ENCODE measurements around the gene LPCAT1. TPM values are rescaled to one million over a fixed set of nuclear protein-coding genes. Genes with fewer than 3 reads are reported as not detected.
"Not testable (repeated sequence)": the region's sequence is repeated elsewhere in the genome, so short reads cannot be mapped to it uniquely, and the experiment has no call there.

The LPCAT1 gene
- total RNA-seq, 1 donor from 2014 or later: 176 TPM

- no peak for DNase-seq (ENCODE audit: low read depth)
Measured at GRCh38 chr5:1509346-1510085, 14.2 kb downstream of the LPCAT1 start.

DNA sequence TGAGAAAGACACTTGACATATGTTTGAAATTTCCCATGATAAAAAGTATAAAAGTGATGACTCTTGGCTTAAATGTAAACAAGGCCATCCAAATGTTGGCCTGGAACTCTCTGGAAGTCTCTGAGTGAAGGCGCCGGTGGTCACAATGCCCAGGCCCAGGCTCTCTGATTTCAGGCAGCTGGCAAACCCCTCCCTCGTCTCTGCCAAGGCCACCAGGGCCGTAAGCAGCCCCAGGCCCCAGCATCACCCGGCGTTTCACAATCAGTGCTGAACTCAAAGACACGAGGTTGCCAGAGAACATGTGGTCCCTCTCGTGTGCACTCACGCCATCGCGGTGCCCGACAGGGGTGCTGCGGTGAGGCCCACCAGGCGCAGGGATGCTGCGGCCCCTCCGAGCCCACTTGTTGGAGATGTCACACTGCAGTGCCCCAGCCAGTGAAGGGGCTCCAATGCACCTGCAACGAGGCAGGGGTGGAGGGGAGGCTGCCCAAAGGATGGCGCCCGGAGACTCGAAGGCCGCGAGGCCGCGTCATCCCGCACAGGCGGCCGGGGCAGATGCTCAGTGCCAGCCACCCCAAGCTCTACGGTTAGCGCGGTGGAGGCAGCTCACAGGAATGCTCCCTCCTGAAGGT is 15.0 kb downstream of the LPCAT1 start:
- no peak for DNase-seq (ENCODE audit: low read depth)

- no peak for DNase-seq (ENCODE audit: low read depth)
Measured at GRCh38 chr5:1507961-1508658, 15.7 kb downstream of the LPCAT1 start.

GRCh38 chr5:1507457-1507856 is 16.3 kb downstream of the LPCAT1 start:
- no peak for DNase-seq (ENCODE audit: low read depth)

- no peak for DNase-seq (ENCODE audit: low read depth)
Measured at GRCh38 chr5:1507014-1507375, 16.8 kb downstream of the LPCAT1 start.

GRCh38 chr5:1506242-1507013 is 17.3 kb downstream of the LPCAT1 start:
- no peak for DNase-seq (ENCODE audit: low read depth)

GRCh38 chr5:1505506-1506241 is 18.1 kb downstream of the LPCAT1 start:
- no peak for DNase-seq (ENCODE audit: low read depth)

GRCh38 chr5:1505089-1505488 is 18.7 kb downstream of the LPCAT1 start:
- DNase-seq (ENCODE audit: low read depth): not testable (repeated sequence)

DNA sequence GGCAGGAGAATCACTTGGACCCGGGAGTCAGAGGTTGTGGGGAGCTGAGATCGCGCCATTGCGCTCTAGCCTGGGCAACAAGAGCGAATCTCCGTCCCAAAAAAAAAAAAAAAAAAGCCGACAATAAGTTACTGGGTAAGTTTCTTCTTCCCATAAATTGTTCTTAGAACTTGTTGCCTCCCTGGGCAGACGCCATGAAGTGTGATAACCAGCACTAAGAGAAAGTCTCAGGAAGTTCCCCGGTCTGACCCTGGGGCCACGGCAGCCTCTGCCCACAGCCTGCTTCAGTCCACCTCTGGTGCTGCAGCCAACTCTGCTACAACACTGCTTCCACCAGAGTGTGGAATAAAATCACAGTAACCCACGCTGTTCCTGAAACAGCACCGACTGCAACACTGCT is 19.1 kb downstream of the LPCAT1 start:
- DNase-seq (ENCODE audit: low read depth): no peak

DNA sequence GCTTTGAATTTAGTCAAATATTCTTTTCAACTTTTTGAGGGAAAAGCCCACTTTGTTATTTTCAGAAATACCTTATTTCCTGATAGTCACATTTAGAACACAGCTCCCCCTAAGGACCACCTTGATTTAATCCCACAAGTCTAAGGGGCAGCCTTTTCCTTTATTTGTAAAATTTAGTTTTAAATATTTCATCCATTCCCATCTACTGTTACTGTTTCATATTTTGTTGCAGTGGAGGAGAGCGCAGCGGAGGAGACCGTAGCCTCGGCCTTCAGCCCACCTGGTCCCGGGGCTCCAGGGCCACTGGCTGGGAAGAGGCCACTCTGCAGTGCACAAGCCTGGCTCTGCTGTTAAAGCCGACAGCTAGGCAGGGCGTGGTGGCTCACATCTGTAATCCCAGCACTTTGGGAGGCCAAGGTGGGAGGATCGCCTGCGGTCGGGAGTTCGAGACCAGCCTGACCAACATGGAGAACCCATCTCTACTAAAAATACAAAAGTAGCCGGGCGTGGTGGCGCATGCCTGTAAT is 19.6 kb downstream of the LPCAT1 start:
- no peak for DNase-seq (ENCODE audit: low read depth)

DNA sequence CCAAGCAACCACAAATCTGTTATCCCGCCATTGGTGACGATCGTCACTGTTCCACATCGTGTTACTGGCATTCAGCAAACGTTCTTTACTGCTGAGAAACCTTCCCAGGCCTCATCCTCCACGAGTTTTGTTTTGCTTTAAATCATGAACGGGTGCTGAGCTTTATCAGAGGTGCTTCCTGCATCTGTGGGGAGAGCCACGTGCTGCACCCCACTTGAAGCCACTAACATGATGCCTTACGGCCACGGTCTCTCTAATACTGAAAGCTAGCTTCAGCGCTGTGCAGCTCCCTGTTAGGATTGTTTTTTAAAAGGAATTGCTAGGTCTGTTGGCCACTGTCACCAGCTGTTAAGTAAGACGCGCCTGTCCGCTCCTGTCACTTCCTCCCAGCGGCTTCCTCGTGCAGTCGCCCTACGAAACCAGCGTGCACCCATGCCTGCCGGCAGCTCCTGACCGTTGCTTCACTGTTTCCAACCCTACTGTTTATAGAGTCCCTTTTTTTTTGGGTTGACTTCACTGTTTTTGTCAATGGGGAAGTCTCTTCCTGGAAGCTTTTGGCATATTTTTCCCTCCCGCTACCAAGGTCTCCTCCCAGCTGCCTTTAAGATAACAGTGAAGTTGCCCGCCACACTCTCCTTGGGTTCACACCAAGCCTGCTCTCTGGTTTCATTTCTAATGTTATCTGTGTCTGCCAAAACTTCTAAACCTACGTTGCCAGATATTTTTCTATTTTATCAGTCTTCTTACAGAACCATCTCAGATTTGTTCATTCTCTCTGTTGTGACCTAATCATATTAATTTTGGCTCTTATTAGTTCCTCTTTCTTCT is 20.3 kb downstream of the LPCAT1 start:
- DNase-seq (ENCODE audit: low read depth): no peak

GRCh38 chr5:1502737-1503120 is 21.0 kb downstream of the LPCAT1 start:
- DNase-seq (ENCODE audit: low read depth): no peak

- DNase-seq (ENCODE audit: low read depth): no peak
Measured at GRCh38 chr5:1502046-1502736, 21.6 kb downstream of the LPCAT1 start.

GRCh38 chr5:1501372-1502045 is 22.3 kb downstream of the LPCAT1 start:
- DNase-seq (ENCODE audit: low read depth): no peak

DNA sequence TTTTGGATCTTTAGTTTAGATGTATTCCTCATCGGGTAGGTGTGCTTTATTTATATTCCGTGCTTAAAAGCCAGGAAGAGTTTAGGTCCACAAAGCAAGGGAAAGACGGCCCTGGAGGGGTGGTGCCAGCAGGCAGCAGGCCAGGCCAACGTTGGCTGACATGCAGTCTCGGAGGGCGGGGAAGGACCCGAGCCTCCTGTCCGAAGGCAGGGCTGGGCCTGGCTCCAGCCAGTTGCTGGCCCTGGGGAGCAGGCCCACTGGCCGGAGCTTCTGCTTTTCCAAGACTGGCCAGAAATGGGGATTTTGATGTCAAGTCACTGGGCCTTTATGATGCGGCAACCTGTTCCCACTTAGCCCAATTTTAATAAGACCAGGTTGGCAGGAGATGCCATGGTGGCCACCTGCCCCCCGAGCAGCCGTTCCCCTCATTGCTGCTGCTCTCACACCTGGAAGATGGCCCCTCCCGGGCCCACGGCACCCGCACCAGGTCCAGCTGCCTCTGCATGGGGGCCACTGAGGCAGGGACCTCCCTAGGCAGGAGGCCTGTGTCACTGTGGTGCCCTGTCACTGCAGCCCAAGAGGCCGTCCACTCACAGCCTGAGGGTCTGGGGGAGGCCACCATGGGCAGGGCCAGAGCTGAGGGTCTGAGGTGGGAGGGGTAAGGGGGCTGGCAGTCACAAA is 23.2 kb downstream of the LPCAT1 start:
- no peak for DNase-seq (ENCODE audit: low read depth)

DNA sequence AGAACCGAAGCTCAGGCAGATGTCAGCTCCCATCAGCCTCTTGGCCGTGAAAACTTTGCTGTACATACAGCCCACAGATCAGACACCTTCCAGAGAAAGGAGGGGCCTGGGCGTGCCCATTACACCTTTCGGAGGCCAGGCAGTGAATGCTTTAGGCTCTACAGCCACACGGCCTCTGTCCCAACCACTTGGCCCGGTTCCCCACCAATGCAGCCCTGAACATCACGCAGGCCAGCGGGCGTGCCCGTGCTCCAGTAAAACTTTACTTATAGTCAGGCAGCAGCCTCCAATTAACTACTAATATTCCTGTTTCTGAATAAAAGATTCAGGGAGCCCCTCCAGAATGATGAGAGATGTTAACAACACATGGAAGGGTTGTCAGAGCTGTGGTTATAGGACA is 23.9 kb downstream of the LPCAT1 start:
- DNase-seq (ENCODE audit: low read depth): no peak

- peak; percentile 69 for DNase-seq (ENCODE audit: low read depth)
Measured at GRCh38 chr5:1498623-1499416, 24.9 kb downstream of the LPCAT1 start.

Data from renal cortical epithelial cell (primary cell).